Measurements from ENCODE around the gene EFL1.

GRCh38 chr15:82263350-82263749, 816 bp upstream of the EFL1 start:
- TF ChIP-seq, protein P1, sequence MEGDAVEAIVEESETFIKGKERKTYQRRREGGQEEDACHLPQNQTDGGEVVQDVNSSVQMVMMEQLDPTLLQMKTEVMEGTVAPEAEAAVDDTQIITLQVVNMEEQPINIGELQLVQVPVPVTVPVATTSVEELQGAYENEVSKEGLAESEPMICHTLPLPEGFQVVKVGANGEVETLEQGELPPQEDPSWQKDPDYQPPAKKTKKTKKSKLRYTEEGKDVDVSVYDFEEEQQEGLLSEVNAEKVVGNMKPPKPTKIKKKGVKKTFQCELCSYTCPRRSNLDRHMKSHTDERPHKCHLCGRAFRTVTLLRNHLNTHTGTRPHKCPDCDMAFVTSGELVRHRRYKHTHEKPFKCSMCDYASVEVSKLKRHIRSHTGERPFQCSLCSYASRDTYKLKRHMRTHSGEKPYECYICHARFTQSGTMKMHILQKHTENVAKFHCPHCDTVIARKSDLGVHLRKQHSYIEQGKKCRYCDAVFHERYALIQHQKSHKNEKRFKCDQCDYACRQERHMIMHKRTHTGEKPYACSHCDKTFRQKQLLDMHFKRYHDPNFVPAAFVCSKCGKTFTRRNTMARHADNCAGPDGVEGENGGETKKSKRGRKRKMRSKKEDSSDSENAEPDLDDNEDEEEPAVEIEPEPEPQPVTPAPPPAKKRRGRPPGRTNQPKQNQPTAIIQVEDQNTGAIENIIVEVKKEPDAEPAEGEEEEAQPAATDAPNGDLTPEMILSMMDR (IDR thresholded peaks at IDR 0.05) = no peak
- TF ChIP-seq POLR2A (IDR thresholded peaks at IDR 0.05) = no peak
